Measurements from ENCODE around the gene ZNF207.
"Not testable (repeated sequence)": the region's sequence is repeated elsewhere in the genome, so short reads cannot be mapped to it uniquely, and the experiment has no call there.

The ZNF207 gene

DNA sequence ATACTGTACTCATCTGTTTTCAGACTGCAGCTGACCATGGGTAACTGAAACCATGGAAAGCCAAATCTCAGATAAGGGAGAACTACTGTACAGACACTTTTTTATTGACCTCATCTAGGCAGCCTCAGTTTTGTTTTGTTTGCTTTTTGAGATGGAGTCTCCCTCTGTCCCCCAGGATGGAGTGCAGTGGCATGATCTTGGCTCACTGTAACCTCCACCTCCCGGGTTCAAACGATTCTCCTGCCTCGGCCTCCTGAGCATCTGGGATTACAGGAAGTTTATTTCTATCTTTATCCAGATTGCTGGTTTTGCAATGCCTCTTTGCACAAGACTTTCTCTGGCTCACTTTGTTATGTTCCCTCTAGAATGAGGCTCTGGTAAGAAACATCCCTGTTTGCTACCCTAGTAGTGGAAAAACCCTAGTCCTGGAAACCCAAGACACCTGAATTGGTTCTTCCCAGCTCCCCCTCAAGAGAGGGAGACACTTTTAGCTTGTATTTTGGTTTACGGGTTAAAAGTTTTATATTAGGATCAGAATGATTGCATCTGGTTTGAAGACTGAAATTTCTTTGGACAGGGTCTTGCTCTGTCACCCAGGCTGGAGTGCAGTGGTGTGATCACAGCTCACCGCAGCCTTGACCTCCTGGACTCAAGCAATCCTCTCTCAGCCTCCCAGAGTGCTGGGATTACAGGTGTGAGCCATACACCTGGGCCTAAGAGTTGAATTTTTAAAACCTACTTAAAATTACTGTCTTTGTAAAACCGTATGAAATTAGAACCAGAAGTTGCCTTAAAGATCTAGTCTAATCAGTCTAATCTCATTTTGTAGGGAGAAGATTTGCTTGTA lies 38.9 kb downstream of the ZNF207 start:
- DNase-seq: no peak

DNA sequence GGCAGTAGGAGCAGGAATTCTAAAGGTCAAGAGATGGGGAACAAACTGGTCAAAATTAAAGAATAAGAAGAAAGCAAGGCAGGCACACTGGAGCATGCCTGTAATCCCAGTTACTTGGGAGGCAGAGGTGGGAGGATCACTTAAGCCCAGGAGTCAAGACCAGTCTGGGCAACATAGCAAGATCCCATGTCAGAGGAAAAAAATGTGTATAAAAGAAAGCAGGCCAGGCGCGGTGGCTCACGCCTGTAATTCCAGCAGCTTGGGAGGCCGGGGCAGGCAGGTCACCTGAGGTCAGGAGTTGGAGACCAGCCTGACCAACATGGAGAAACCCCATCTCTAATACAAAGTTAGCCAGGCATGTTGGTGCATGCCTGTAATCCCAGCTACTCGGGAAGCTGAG lies 43.9 kb downstream of the ZNF207 start:
- no peak for DNase-seq

DNA sequence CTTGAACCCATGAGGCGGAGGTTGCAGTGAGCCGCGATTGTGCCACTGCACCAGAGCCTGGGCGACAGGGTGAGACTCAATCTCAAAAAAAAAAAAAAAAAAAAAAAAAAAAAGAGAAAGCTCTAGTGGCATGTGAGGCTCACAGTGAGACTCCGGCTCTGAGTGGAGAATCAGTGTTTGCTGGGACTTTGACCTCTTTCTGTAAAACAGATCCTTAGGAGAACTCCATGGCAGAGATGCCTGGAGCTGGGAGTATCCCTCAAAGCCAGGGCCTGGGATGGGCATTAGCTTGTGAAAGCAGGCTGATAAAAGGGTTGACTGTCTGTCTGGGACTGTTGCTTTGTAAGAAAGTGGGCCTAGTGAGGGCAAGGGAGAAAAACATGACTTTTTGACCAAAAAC lies 46.4 kb downstream of the ZNF207 start:
- no peak for DNase-seq

DNA sequence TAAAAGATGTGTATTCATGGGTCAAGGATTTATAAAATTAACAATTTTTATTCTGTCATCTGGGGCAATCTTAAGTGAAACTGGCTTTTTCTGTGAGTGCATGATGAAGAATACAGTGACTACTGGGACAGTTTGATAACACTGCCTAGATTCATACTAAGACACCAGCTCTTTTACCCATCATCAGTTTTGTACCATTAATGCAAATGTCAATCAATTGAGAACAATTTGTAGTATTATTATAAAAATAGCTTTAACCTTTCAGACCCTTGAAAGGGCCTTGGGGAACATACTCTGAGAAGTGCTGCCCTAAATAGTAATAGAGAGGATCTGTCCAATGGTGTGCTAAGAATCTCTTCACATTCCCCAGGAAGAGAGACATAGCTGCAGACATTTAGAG lies 49.0 kb downstream of the ZNF207 start:
- no peak for DNase-seq

DNA sequence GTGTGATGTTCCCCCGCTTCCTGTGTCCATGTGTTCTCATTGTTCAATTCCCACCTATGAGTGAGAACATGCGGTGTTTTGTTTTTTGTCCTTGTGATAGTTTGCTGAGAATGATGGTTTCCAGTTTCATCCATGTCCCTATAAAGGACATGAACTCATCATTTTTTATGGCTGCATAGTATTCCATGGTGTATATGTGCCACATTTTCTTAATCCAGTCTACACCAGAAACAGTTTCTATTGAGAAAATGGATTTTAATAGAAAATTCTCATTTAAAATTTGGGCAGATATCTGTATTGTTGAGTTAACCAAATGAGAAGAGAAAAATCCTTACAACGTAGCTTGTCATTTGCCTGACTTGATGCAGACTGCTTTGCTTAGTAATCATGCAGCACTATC lies 60.1 kb downstream of the ZNF207 start:
- not testable (repeated sequence) for DNase-seq

DNA sequence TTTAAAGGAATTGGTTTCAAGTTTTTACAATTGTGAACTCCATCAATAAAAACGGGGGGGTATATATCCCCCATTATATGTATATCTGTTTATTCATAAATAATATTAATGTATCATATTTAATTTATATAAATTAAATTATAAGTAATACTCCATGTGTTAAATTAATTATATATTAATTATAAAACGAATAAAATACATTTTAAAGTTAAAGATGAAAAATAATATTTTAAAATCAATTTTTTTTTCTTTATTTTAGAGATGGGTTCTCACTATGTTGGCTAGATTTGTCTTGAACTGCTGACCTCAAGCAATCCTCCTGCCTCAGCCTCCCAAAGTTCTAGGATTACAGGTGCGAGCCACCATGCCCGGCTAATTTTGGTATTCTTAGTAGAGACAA lies 76.9 kb downstream of the ZNF207 start:
- no peak for DNase-seq

DNA sequence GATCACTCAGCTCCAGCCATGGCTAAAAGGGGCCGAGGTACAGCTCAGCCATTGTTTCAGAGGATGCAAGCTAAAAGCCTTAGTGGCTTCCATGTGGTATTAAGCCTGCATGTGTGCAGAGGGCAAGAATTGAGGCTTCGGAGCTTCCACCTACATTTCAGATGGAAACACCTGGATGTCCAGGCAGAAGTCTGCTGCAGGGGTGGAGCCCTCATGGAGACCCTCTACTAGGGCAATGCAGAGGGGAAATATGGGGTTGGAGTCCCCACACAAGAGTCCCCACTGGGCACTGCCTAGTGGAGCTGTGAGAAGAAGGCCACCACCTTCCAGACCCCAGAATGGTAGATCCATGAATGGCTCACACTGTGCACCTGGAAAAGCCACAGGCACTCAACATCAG lies 79.6 kb downstream of the ZNF207 start:
- DNase-seq: no peak
